Small intestine (tissue), 7 donors: ENCODE results near the gene PLA2G2F. TPM values are rescaled to one million over a fixed set of nuclear protein-coding genes. Genes with fewer than 3 reads are reported as not detected.

Experiments
- DNase-seq, 2 donors: peaks; one replicate each; pipeline versions ENCODE4 v3.0.0 to v3.0.0-alpha.2; 2013
- FAIRE-seq: peaks from 2 replicates; lab custom pipeline; 2012; peaks lifted over from hg19 to GRCh38; lab: Jason Lieb, UNC
- H3K27ac ChIP-seq, 3 donors: one replicate each; pipeline ENCODE4 v1.5.1; 2013; ENCODE audit warnings: low read length in 2 of 3, mild to moderate bottlenecking in 2 of 3, control low read depth in 1 of 3, inconsistent platforms in 1 of 3, low read depth in 1 of 3, moderate library complexity in 1 of 3
- H3K27me3 ChIP-seq, 3 donors: one replicate each; pipeline ENCODE4 v1.6.1; 2013; ENCODE audit warnings: low read length in 3 of 3, inconsistent platforms in 1 of 3; ENCODE audit not compliant: control insufficient read depth in 3 of 3, insufficient read depth in 3 of 3
- H3K36me3 ChIP-seq, 3 donors: one replicate each; pipeline ENCODE4 v1.6.1; 2013; ENCODE audit warnings: low read length in 3 of 3, inconsistent platforms in 1 of 3, low read depth in 1 of 3, mild to moderate bottlenecking in 1 of 3, moderate library complexity in 1 of 3; ENCODE audit not compliant: control insufficient read depth in 3 of 3, insufficient read depth in 2 of 3
- H3K4me1 ChIP-seq, 3 donors: one replicate each; pipeline ENCODE4 v1.6.1; 2013; ENCODE audit warnings: low read length in 2 of 3, inconsistent platforms in 1 of 3, low read depth in 1 of 3, mild to moderate bottlenecking in 1 of 3, moderate library complexity in 1 of 3; ENCODE audit not compliant: control insufficient read depth in 3 of 3, insufficient read depth in 2 of 3
- H3K4me3 ChIP-seq, 3 donors: one replicate each; pipeline ENCODE4 v1.5.1; 2013; ENCODE audit warnings: low read length in 3 of 3, control low read depth in 1 of 3, inconsistent platforms in 1 of 3, low read depth in 1 of 3, mild to moderate bottlenecking in 1 of 3, moderate library complexity in 1 of 3
- H3K9me3 ChIP-seq, 2 donors: one replicate each; pipeline ENCODE4 v1.6.1; 2013; ENCODE audit warnings: low read depth in 1 of 2, low read length in 1 of 2; ENCODE audit not compliant: control insufficient read depth in 2 of 2, insufficient read depth in 1 of 2
- WGBS, 3 donors: extraction: QIAGEN DNeasy Blood & Tissue Kit; methylation state at CpG; one replicate each; pipeline ENCODE4 v1.1.7; 2013; 5-methylcytosine and 5-hydroxymethylcytosine counted together
- polyA plus RNA-seq, 4 donors: library from polyadenylated mRNA; stranded (reverse) in 3 of 4; unstranded in 1 of 4; fragments of 200-250 nt in 3 of 4; fragments of 120-200 nt in 1 of 4; gene quantifications; one replicate each; pipeline versions ENCODE4 v1.2.1 to v1.2.3, GENCODE V29; 2013
- donor health status: healthy with polysubstance abuse.
- donor health status: control.
- donor health status: control.
- donor health status: Bipolar disorder and iron deficiency.
- donor health status: healthy.

The PLA2G2F gene
- polyA plus RNA-seq, 4 donors, result 0.01 to 0.04 TPM; not detected in 2

GRCh38 chr1:20096840-20097447 is 42.2 kb upstream of the PLA2G2F start:
- Histone ChIP-seq H3K27ac (no peak overlapping the region), H3K4me1 (peaks cover 0 to 2% (median 0%) of the 10 kb centered on the region in 3 donors), H3K4me3 (no peak overlapping the region), H3K27me3 (peaks cover 0 to 3% (median 0%) of the 10 kb centered on the region in 3 donors), H3K9me3 (peaks cover 0 to 3% of the 10 kb centered on the region in 2 donors), H3K36me3 (no peaks in the 10 kb centered on the region)
- DNase-seq (no peak), FAIRE-seq (no peak)
- 83 to 87% (median 85%) methylated on average over 7 of the region's 7 CpGs for WGBS, 3 donors

- WGBS, 3 donors, result 59 to 66% (median 64%) methylated on average over 3 of the region's 3 CpGs
- DNase-seq, result no peak
- no peak overlapping the region for H3K4me3 ChIP-seq
- no peaks in the 10 kb centered on the region for H3K36me3 ChIP-seq
- H3K27me3 ChIP-seq, result no peaks in the 10 kb centered on the region
- peaks cover 0 to 3% of the 10 kb centered on the region in 2 donors for H3K9me3 ChIP-seq
- FAIRE-seq, result no peak
- H3K27ac ChIP-seq, result no peak overlapping the region
- H3K4me1 ChIP-seq, result peaks cover 0 to 2% (median 0%) of the 10 kb centered on the region in 3 donors
Observed at GRCh38 chr1:20099533-20099932, 39.6 kb upstream of the PLA2G2F start.

GRCh38 chr1:20100632-20101355 is 38.3 kb upstream of the PLA2G2F start:
- FAIRE-seq (no peak), DNase-seq (peak; percentile 47 to 55)
- Histone ChIP-seq H3K4me1 (peaks cover 0 to under 1% (median 0%) of the 10 kb centered on the region in 3 donors), H3K9me3 (peaks cover 0 to 3% of the 10 kb centered on the region in 2 donors), H3K27ac (no peak overlapping the region), H3K27me3 (no peaks in the 10 kb centered on the region), H3K4me3 (no peak overlapping the region), H3K36me3 (no peaks in the 10 kb centered on the region)
- 36 to 42% (median 39%) methylated on average over 13 to 14 of the region's 14 CpGs for WGBS, 3 donors

GRCh38 chr1:20102875-20103274 is 36.2 kb upstream of the PLA2G2F start:
- Histone ChIP-seq H3K36me3 (no peaks in the 10 kb centered on the region), H3K9me3 (no peaks in the 10 kb centered on the region), H3K27ac (no peak overlapping the region), H3K4me1 (no peaks in the 10 kb centered on the region), H3K27me3 (no peaks in the 10 kb centered on the region), H3K4me3 (no peak overlapping the region)
- whole genome bisulfite sequencing, 3 donors, result 59 to 77% (median 69%) methylated on average over 1 of the region's 1 CpG
- DNase-seq (no peak), FAIRE-seq (no peak)

GRCh38 chr1:20105856-20106255 is 33.3 kb upstream of the PLA2G2F start:
- DNase-seq (peak in 1 of 2 donors; percentile 15), FAIRE-seq (no peak)
- H3K4me3 ChIP-seq, result no peak overlapping the region
- no peaks in the 10 kb centered on the region for H3K36me3 ChIP-seq
- H3K4me1 ChIP-seq, result no peaks in the 10 kb centered on the region
- no peak overlapping the region for H3K27ac ChIP-seq
- 13 to 37% (median 19%) methylated on average over 1 of the region's 1 CpG for WGBS, 3 donors
- no peaks in the 10 kb centered on the region for H3K27me3 ChIP-seq
- no peaks in the 10 kb centered on the region for H3K9me3 ChIP-seq

- H3K36me3 ChIP-seq, result no peaks in the 10 kb centered on the region
- no peak overlapping the region for H3K27ac ChIP-seq
- H3K4me1 ChIP-seq, result no peaks in the 10 kb centered on the region
- no peak for FAIRE-seq
- 48 to 58% (median 50%) methylated on average over 4 of the region's 4 CpGs for WGBS, 3 donors
- no peaks in the 10 kb centered on the region for H3K27me3 ChIP-seq
- H3K9me3 ChIP-seq, result no peaks in the 10 kb centered on the region
- no peak overlapping the region for H3K4me3 ChIP-seq
- DNase-seq, result no peak
Observed at GRCh38 chr1:20107351-20107750, 31.8 kb upstream of the PLA2G2F start.

- Histone ChIP-seq H3K36me3 (no peaks in the 10 kb centered on the region), H3K27ac (no peak overlapping the region), H3K27me3 (no peaks in the 10 kb centered on the region), H3K4me3 (no peak overlapping the region), H3K4me1 (no peaks in the 10 kb centered on the region), H3K9me3 (no peaks in the 10 kb centered on the region)
- DNase-seq (no peak), FAIRE-seq (no peak)
- 26 to 58% (median 48%) methylated on average over 4 of the region's 4 CpGs for WGBS, 3 donors
Observed at GRCh38 chr1:20107796-20108195, 31.3 kb upstream of the PLA2G2F start.

- 60% methylated on average over 5 of the region's 5 CpGs for WGBS, 3 donors
- H3K4me3 ChIP-seq, result no peak overlapping the region
Observed at GRCh38 chr1:20108366-20109123, 30.6 kb upstream of the PLA2G2F start.

More at GRCh38 chr1:20108366-20109123, 30.6 kb upstream of the PLA2G2F start:
- DNase-seq, result no peak
- Histone ChIP-seq H3K4me1 (no peaks in the 10 kb centered on the region), H3K36me3 (no peaks in the 10 kb centered on the region), H3K27ac (no peak overlapping the region), H3K27me3 (no peaks in the 10 kb centered on the region), H3K9me3 (no peaks in the 10 kb centered on the region)
- FAIRE-seq, result no peak
